DLD1 (cell line): ENCODE results near the gene MRPL2.
"Not testable (repeated sequence)": the region's sequence is repeated elsewhere in the genome, so short reads cannot be mapped to it uniquely, and the experiment has no call there.

Experiments
- in situ Hi-C: cut with HindIII; loops from 2 replicates; pipeline ENCODE4 v1.10.0; 2017; ENCODE audit warnings: low sequenced_read_pairs

MRPL2 gene

GRCh38 chr6:43082806-43083655, 23.8 kb upstream of the MRPL2 start:
- in situ Hi-C loops = no loop called here

DNA sequence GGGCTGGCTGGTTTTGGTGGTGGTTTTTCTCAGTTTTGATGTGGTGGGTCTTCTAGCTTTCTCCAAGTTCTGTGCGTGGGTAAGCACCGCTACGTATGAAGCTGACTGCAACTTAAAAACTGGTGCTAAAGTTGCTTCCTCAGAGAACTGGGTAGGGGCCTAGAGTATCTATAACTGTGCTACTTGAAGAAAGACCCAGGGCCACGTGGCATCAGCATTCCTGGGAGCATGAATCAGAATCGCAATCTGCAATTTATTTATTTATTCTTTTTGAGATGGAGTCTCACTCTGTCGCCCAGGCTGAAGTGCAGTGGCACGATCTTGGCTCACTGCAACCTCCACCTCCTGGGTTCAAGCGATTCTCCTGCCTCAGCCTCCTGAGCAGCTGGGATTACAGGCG, 22.7 kb upstream of the MRPL2 start:
- in situ Hi-C loops = not testable (repeated sequence)

- in situ Hi-C loops = no loop called here
Observed at GRCh38 chr6:43081043-43081442, 21.8 kb upstream of the MRPL2 start.

DNA sequence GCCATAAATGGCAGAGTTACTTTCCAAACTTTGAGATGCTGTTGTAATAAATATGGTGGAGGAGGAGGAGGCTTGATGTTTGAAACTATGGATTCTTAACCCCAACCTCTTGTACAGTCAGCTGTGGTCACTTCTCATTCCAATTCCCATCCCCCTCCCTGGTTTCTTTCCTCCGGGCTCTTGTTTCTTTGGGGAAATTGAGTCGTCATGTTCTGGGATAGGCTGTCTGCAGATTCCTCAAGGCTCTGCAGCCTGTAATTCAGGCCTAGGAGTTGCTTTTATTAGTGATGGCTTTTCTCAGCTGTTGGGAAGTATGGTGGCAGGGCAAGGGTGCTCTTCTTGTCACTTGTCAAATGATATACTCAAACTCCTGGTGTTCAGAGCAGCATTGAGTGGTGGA, 19.5 kb upstream of the MRPL2 start:
- in situ Hi-C loops = no loop called here

GRCh38 chr6:43077981-43078511, 18.8 kb upstream of the MRPL2 start:
- in situ Hi-C loops = no loop called here

DNA sequence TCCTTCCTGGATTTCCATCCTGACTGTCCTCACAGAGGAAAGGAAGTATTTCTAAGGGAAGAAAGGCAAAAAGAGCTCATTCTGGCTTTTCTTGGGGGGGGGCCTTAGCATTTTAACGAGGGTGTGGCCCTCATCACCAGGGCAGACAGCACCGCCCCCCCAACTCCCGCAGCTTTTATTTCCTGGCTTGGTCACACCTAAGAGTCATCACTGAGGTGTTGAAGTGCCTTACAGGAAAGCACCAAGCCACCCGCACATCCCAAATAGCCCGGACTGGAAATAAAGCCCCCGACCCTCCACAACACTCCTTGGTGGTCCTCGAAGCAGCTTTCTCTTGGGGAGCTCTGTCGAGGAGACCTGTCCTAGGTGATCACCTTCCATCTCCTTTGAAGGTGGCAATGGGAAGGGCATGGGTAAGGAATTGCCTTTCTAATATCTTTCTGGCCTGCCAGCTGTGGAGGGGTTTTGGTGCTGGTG, 18.1 kb upstream of the MRPL2 start:
- in situ Hi-C loops = no loop called here

- in situ Hi-C loops = no loop called here
Observed at GRCh38 chr6:43076464-43077332, 17.5 kb upstream of the MRPL2 start.

DNA sequence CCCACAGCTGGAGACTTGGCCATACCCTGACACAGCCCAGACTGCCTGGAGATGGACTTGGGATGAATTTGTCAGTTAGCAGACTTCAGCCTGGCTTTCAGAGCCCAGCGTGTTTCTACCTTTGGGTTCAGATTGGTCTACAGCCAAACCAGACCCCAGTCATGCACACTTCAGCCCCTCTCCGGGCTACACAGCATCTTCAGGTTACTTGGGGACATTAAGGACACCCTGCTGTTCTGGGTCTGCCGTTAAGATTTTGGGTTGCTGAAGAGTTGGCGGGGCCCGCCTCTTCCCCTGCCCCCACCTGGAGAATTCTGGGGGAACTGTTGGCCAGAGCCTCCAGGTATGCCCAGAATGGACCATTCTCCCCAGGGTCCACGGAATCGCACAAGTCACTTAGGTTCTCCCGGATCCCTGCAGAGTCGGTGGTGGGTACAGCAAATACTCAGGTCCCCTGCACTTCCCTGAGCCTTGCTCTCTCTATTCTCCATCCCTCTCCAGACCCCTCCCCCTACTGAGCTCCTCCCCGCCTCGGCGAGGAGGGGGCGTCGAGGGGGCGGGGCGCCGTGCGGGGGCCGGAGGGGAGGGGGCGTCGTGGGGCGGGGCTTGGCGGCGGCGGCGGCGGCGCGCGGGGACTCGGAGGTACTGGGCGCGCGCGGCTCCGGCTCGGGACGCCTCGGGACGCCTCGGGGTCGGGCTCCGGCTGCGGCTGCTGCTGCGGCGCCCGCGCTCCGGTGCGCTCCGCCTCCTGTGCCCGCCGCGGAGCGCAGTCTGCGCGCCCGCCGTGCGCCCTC, 16.6 kb upstream of the MRPL2 start, which contains the start of gene PTK7:
Gene PTK7, plus strand, starts transcription at position 645 of the 794 bp plus-strand sequence. CDS start 175 bp downstream, outside the sequence.
- in situ Hi-C loops = no loop called here

GRCh38 chr6:43074847-43075669, 15.8 kb upstream of the MRPL2 start:
- in situ Hi-C loops = no loop called here

GRCh38 chr6:43070028-43070632, 10.9 kb upstream of the MRPL2 start:
- in situ Hi-C loops = no loop called here

GRCh38 chr6:43062818-43063217, 3.6 kb upstream of the MRPL2 start:
- in situ Hi-C loops = no loop called here

DNA sequence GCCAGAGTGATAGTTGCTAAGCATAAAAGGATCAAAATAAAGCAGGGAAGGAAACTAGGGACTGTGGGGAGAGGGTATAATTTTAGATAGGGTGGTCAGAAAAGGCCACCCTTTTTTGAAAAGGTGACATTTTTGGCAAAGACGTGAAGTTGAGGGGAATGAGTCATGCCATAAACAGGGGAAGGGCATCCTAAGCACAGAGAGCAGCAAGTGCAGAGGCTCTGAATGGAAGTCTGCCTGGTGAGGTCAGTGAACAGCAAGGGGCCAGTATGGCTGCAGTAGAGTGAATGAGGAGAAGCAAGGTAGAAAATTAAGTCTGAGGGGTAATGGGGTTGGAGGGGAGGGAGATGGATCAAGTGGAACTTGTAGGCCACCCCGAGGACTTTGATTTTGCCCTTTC, 2.6 kb upstream of the MRPL2 start:
- in situ Hi-C loops = no loop called here

DNA sequence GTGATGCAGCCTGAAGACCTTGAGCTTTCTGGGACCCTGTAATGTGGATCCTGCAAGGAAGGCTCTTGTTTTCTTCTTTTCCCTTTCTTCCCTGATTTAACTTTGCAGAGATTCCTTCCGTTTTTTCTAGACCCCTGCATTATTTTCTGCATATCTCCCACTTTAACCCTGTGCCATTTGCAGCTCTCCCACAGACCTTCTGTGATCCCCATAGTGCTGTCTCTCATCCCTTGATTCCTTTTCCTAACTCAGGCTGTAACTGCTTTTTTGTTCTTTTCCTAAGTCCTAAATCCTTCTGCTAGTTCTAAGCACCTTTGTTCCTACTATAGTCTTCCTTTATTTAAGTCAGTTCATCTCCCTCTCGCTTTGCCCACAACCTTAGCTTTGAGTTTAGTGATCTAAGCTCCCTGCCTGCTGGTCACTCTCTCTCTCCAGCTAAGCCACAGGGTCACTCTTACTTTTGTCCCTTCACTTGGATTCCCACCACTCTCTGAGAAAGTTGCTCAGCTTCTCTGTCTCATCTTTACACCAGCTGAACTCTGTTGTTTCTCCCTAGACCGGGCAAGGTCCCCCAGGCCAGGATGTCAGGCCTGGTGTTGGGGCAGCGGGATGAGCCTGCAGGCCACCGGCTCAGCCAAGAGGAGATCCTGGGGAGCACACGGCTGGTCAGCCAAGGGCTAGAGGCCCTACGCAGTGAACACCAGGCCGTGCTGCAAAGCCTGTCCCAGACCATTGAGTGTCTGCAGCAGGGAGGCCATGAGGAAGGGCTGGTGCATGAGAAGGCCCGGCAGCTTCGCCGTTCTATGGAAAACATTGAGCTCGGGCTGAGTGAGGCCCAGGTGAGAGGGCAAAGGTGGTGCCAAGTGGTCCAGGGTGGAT, 1.8 kb upstream of the MRPL2 start:
- in situ Hi-C loops = no loop called here

DNA sequence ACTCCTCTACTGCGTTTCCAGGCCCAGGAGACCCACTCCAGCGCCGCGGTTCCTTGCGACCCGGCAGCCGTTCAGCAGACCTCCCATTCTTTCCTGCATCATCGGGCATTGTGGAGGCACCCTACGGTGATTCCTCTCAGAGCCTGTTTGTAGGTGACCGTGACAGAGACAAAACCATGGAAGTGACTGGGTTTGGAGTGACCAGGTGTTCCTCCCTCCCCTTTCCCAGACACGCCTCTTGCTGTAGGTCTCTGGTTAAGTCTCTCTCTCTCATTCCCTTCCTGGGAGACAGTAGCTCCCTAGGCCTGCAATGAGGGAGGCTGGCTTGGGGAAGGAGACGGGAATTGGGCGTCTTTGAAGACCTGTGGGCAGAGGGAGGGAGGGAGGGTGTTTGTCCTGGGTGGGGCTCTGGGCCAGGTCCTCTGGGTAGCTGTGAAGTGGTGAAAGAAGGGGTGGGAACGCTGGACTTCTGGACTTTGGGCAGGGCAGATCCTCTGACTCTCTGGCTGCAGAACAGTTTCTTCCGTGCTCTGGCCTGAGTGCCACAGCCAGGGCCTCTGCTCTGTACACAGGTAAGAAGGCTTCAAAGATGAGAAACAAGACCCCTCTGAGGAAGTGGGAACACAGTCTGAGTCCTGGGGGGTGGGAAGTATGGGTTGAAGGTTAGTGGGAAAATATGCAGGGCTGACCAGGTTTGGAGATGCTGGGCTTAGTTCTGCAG, 960 bp upstream of the MRPL2 start:
- in situ Hi-C loops = no loop called here

GRCh38 chr6:43058531-43058930, 703 bp downstream of the MRPL2 start:
- in situ Hi-C loops = no loop called here

GRCh38 chr6:43055966-43056365, 3.3 kb downstream of the MRPL2 start:
- in situ Hi-C loops = no loop called here

GRCh38 chr6:43054206-43054943, 4.9 kb downstream of the MRPL2 start:
- in situ Hi-C loops = no loop called here
